Measurements from ENCODE around the gene DNAJB2.
"Not testable (repeated sequence)": the region's sequence is repeated elsewhere in the genome, so short reads cannot be mapped to it uniquely, and the experiment has no call there.

Gene DNAJB2

DNA sequence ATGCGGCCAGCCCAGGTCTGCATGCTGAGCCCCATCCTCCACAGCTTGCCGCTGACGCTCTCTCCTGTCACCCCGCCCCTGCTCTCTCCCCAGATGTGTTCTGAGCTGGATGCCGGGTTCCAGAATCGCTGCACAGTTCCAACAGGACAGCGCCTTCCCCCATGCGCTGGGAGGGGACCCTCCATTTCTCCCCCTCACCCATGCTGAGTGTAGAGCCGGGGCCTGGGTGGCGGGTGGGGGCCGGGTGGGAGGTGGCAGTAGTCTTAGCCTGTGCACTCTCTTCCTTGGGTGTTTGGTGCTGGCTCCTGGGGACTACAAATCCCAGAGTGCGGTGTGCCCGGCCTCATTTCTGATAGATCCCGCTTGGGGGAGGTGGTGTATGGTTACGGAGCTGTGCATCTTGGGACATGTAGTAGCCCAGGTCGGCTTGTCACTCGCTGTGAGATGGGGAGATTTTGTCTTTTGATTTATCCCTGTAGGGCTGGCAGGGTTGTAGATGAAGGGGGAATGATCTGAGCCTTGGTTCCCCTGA lies 6.8 kb downstream of the DNAJB2 start:
- Histone ChIP-seq H4K20me1 (ENCODE audit: insufficient read depth, low read length) (no peaks in the 10 kb centered on the region), H2AFZ (ENCODE audit: low read depth, low read length) (no peak overlapping the region), H3K36me3 (replicated peaks; ENCODE audit: low read depth, low read length) (peaks cover 2% of the 10 kb centered on the region), H3K79me2 (ENCODE audit: low read length) (no peaks in the 10 kb centered on the region), H3K27me3 (ENCODE audit: low read depth, low read length) (no peaks in the 10 kb centered on the region), H3K4me1 (ENCODE audit: low read length) (no peaks in the 10 kb centered on the region), H3K4me3 (ENCODE audit: low read length) (no peak overlapping the region), H3K9ac (ENCODE audit: low read length) (no peak overlapping the region), H3K4me2 (ENCODE audit: low read length) (no peak overlapping the region), H3K9me3 (ENCODE audit: insufficient read depth, low read length) (no peaks in the 10 kb centered on the region), H3K27ac (ENCODE audit: low read length) (no peak overlapping the region)
- no peak for TF ChIP-seq EZH2phosphoT487 (IDR thresholded peaks at IDR 0.05; ENCODE audit: low read depth)
- TF ChIP-seq, protein P1, sequence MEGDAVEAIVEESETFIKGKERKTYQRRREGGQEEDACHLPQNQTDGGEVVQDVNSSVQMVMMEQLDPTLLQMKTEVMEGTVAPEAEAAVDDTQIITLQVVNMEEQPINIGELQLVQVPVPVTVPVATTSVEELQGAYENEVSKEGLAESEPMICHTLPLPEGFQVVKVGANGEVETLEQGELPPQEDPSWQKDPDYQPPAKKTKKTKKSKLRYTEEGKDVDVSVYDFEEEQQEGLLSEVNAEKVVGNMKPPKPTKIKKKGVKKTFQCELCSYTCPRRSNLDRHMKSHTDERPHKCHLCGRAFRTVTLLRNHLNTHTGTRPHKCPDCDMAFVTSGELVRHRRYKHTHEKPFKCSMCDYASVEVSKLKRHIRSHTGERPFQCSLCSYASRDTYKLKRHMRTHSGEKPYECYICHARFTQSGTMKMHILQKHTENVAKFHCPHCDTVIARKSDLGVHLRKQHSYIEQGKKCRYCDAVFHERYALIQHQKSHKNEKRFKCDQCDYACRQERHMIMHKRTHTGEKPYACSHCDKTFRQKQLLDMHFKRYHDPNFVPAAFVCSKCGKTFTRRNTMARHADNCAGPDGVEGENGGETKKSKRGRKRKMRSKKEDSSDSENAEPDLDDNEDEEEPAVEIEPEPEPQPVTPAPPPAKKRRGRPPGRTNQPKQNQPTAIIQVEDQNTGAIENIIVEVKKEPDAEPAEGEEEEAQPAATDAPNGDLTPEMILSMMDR (IDR thresholded peaks at IDR 0.05; ENCODE audit: low read depth, low read length) = no peak

DNA sequence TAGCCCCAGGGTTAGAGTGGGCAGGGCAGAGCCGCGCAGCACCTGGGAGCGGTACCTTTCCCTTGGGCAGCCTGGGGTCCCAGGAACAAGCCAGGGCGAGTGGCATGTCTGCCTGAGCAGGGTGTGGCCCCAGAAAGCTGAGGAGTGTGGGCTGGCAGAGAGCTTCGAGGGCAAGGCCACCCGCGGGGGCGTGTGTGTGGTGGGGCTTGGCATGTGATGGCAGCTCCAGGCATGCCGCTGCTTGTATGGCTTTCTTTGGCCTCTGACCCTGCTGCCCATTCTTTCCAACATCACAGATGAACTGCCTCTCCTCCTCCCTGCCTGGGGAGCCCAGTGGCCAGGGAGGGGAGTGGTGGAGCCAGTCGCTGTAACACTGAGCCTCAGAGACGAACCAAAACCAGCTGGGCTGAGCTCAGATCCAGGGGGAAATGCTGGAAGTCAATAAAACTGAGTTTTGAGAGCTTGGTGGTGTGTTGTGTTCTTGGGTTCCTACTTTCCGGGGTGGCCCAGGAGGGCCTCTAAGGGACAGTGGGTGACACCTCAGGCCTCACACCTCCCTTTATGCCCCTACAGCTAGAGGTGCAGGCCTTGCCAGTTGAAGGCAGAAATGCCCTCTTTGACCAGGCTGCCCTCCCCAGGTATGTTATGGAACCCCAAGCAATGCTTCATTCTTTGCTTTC lies 7.4 kb downstream of the DNAJB2 start:
- Histone ChIP-seq H3K4me2 (ENCODE audit: low read length) (no peak overlapping the region), H4K20me1 (ENCODE audit: insufficient read depth, low read length) (no peaks in the 10 kb centered on the region), H3K4me1 (ENCODE audit: low read length) (no peaks in the 10 kb centered on the region), H3K9me3 (ENCODE audit: insufficient read depth, low read length) (no peaks in the 10 kb centered on the region), H2AFZ (ENCODE audit: low read depth, low read length) (no peak overlapping the region), H3K9ac (ENCODE audit: low read length) (no peak overlapping the region), H3K79me2 (ENCODE audit: low read length) (no peaks in the 10 kb centered on the region), H3K27ac (ENCODE audit: low read length) (no peak overlapping the region), H3K4me3 (ENCODE audit: low read length) (no peak overlapping the region), H3K27me3 (ENCODE audit: low read depth, low read length) (no peaks in the 10 kb centered on the region), H3K36me3 (replicated peaks; ENCODE audit: low read depth, low read length) (no peaks in the 10 kb centered on the region)
- TF ChIP-seq, protein P1 (IDR thresholded peaks at IDR 0.05; ENCODE audit: low read depth, low read length) = no peak
- TF ChIP-seq EZH2phosphoT487 (IDR thresholded peaks at IDR 0.05; ENCODE audit: low read depth) = no peak

DNA sequence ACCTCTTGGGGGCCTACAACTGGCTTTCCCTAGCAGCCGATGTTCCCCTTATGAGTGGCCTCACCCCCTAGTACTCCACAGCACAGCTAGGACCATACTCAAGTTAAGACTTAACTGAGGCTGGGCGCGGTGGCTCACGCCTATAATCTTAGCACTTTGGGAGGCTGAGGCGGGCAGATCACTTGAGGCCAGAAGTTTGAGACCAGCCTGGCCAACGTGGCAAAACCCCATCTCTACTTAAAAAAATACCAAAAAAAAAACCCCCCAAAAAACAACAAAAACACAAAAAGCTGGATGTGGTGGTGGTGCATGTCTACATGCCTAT lies 7.9 kb downstream of the DNAJB2 start:
- H3K27ac ChIP-seq (ENCODE audit: low read length); H4K20me1 ChIP-seq (ENCODE audit: insufficient read depth, low read length); H2AFZ ChIP-seq (ENCODE audit: low read depth, low read length); H3K27me3 ChIP-seq (ENCODE audit: low read depth, low read length); H3K9ac ChIP-seq (ENCODE audit: low read length); H3K4me3 ChIP-seq (ENCODE audit: low read length); H3K36me3 ChIP-seq (replicated peaks; ENCODE audit: low read depth, low read length); H3K4me1 ChIP-seq (ENCODE audit: low read length); H3K79me2 ChIP-seq (ENCODE audit: low read length); H3K9me3 ChIP-seq (ENCODE audit: insufficient read depth, low read length); H3K4me2 ChIP-seq (ENCODE audit: low read length): not testable (repeated sequence)

DNA sequence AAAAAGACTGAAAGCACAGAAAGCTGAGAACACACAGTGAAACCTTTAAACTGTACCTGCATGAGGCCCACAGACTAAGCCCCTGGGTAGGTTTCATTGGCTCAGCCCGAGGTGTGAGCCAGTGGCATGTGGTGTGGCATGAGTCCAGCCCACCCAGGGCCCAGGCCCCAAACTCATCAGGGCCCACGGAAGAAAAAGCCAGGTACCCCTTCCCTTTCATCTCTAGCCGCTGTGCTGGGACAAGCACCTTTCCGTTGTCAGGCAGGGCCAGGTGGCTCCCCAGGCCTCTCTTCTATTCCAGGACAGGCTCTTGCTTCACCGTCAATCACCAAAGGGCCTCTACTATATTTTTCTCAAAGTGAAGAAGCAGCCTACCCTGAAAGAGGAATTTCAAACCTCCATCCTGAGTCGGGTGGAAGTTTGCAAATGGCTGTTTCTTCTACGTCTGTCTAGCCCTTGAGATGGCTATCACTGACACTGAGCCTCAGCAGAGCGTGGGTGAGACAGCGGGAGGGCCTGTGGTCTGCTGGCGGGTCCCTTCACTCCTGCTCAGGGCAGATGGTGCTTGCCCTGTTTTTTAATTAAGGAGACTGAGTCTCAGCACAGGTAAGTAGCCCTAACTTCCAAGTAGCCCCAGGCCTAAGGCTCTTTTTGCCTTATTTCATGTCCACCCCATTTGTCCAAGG lies 8.6 kb downstream of the DNAJB2 start:
- H3K79me2 ChIP-seq (ENCODE audit: low read length) = no peaks in the 10 kb centered on the region
- H3K27me3 ChIP-seq (ENCODE audit: low read depth, low read length) = no peaks in the 10 kb centered on the region
- no peak overlapping the region for H3K27ac ChIP-seq (ENCODE audit: low read length)
- no peak overlapping the region for H2AFZ ChIP-seq (ENCODE audit: low read depth, low read length)
- H3K4me2 ChIP-seq (ENCODE audit: low read length) = no peak overlapping the region
- TF ChIP-seq, protein P1 (IDR thresholded peaks at IDR 0.05; ENCODE audit: low read depth, low read length) = no peak
- TF ChIP-seq EZH2phosphoT487 (IDR thresholded peaks at IDR 0.05; ENCODE audit: low read depth) = no peak
- H4K20me1 ChIP-seq (ENCODE audit: insufficient read depth, low read length) = no peaks in the 10 kb centered on the region
- H3K9ac ChIP-seq (ENCODE audit: low read length) = no peak overlapping the region
- H3K4me3 ChIP-seq (ENCODE audit: low read length) = no peak overlapping the region
- H3K9me3 ChIP-seq (ENCODE audit: insufficient read depth, low read length) = no peaks in the 10 kb centered on the region
- no peaks in the 10 kb centered on the region for H3K36me3 ChIP-seq (replicated peaks; ENCODE audit: low read depth, low read length)
- no peaks in the 10 kb centered on the region for H3K4me1 ChIP-seq (ENCODE audit: low read length)

Measured in OCI-LY3 (cell line).